ES-I3 (cell line): ENCODE results near the gene GSG1L2.

Experiments
- H3K36me3 ChIP-seq: 2 replicates; pipeline ENCODE4 v1.6.1; 2013; ENCODE audit warnings: mild to moderate bottlenecking, low read length, control low read depth, moderate library complexity; ENCODE audit not compliant: insufficient read depth
- H3K4me1 ChIP-seq: 2 replicates; pipeline ENCODE4 v1.6.1; 2013; ENCODE audit warnings: mild to moderate bottlenecking, control low read depth, low read length; ENCODE audit not compliant: insufficient read depth
- H3K9ac ChIP-seq: 2 replicates; pipeline ENCODE4 v1.6.1; 2013; ENCODE audit warnings: low read depth, mild to moderate bottlenecking, low read length, moderate library complexity
- H3K9me3 ChIP-seq: 2 replicates; pipeline ENCODE4 v1.6.1; 2013; ENCODE audit warnings: mild to moderate bottlenecking, low read length, moderate library complexity; ENCODE audit not compliant: control insufficient read depth, insufficient read depth

The GSG1L2 gene

DNA sequence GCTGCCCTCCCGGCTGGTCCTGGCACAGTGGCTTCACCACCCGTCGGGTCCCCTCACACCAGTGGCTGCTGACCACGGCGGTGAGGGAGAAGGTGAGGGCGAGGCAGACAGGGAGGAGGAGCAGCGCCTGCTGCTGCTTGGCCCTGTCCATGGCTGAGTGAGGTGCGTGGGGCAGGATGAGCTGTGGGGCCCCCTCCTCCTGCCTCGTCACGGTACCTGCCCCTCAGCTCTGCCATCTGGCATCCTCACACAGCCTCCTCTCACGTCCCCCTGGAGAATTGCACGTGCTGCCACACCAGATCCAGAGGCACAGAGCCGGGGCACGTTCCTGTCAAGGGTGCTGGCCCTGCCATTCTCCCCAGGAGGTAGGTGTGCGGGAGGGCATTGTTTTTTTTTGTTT lies at the start of gene GSG1L2:
TSS of gene GSG1L2 (minus strand) at position 159 of the 400 bp plus-strand sequence. CDS start at position 151, 8 bp downstream.
- H3K4me1 ChIP-seq: no peaks in the 10 kb centered on the region
- no peaks in the 10 kb centered on the region for H3K9me3 ChIP-seq
- H3K36me3 ChIP-seq: no peaks in the 10 kb centered on the region
- no peak within 1 kb of the TSS for H3K9ac ChIP-seq

DNA sequence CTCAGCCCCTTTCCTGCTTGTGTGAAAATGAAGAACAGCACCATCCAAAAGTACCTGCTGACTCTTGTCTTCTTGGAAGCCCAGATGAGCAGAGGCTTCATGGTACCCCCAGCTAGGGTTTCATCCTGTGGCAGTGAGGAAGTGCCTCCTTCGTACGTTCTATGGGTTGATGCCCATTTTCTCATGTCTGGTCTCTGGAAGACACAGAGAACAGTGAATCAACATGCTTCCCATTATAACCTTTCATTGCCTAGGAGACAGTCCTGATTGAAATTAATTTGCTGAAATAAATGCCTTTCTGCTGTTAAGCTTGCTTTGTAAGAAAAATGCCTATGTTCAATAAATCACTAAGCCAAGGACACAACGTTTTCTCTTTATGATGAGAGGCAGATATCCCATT lies 46.7 kb upstream of the GSG1L2 start:
- H3K36me3 ChIP-seq: no peaks in the 10 kb centered on the region
- H3K4me1 ChIP-seq: no peaks in the 10 kb centered on the region
- no peaks in the 10 kb centered on the region for H3K9me3 ChIP-seq
- H3K9ac ChIP-seq: no peak overlapping the region

DNA sequence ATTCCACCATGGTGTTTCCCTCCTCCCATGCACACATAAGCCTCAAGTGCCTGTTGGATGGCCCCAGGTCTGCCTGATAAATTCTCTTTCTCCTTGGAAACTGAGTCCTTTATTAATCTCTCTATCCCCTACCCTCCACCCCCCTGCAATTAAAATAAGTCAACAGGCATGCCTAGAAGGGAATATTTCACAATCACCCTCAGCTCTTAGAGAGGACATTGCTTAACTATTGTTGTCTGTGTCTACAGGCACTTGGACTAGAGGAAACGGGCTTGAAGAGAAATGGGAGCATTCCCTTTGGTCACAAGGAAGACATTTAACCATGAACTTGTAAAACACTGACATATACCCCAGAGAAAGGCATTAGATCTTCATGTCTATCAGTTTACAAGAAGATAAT lies 43.7 kb upstream of the GSG1L2 start:
- Histone ChIP-seq H3K36me3 (no peaks in the 10 kb centered on the region), H3K9ac (no peak overlapping the region), H3K4me1 (no peaks in the 10 kb centered on the region), H3K9me3 (no peaks in the 10 kb centered on the region; the same call in 1 of the 2 replicates)

DNA sequence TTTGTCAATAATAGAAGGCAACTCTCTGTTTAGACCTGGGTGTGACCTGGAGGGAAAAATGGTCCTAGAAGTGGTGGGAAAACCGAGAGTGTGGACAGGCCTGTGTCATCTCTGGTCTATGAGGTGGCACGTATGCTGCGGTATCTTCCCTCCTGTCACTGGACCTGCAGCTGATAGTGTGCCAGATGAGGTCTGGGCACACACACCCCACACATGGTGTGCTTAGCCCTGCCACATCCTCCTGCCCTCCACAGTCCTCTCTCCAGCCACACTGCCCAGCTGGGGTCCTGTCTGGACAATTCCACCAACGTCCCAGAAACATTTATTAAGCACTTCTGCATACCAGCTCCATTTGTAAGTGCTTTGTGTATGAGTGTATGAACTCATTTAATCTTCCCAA lies 41.1 kb upstream of the GSG1L2 start:
- Histone ChIP-seq H3K4me1 (no peaks in the 10 kb centered on the region), H3K36me3 (no peaks in the 10 kb centered on the region), H3K9me3 (no peaks in the 10 kb centered on the region; the same call in 1 of the 2 replicates), H3K9ac (no peak overlapping the region)

DNA sequence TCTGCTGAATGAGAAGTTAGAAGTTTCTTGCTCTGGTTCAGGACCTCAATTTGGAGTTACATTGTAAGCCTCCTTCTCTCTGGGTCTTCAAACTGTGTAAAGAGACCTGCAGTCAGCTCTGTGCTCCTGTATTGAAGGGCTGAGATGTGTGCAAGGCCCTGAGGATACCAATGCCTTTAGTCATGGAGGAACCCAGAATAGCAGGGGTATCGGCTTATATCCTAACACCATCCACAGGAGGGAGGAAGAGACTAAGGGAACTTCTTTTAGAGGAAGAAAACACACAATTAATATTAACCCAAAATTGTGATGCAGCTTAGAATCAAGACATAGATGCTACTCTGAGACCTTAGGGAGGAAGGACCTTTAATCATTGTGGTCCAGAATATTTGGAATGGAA lies 40.3 kb upstream of the GSG1L2 start:
- Histone ChIP-seq H3K36me3 (no peaks in the 10 kb centered on the region), H3K9me3 (no peaks in the 10 kb centered on the region; the same call in 1 of the 2 replicates), H3K9ac (no peak overlapping the region), H3K4me1 (no peaks in the 10 kb centered on the region)

DNA sequence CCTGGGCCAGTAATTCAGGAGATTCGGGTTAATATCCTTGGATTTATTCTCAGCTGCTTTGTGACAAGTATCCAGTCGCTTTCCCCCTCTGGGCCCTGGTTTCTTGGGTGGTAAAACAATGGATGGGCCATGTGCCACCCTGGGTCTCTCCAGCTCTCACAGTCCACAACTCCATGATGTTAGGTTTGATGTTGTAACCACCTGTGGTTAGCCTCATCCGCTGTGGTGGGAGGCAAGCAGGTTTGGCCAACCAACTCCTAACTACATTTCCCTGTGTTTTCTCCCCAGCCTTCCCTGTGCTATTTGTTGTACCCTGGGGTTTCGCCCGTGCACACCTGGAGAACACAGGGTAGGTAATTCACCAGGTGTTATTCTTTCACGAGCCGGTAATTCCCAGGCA lies 39.0 kb upstream of the GSG1L2 start:
- H3K36me3 ChIP-seq: no peaks in the 10 kb centered on the region
- H3K9me3 ChIP-seq: no peaks in the 10 kb centered on the region; the same call in 1 of the 2 replicates
- no peak overlapping the region for H3K9ac ChIP-seq
- H3K4me1 ChIP-seq: no peaks in the 10 kb centered on the region

DNA sequence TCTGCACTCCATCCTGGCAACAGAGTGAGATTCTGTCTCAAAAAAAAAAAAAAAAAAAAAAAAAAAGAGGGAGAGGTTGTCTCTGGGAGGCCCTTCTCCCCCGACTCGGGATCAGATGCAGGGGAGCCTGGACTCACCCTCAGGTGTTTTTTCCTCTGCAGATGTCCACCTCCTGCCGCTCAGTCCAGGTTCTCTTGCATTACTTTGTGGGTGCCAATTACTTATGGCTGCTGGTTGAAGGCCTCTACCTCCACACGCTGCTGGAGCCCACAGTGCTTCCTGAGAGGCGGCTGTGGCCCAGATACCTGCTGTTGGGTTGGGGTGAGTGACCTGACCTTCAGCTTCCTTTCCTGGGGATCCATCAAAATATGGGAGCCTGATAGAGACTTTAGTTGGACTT lies 37.9 kb upstream of the GSG1L2 start:
- Histone ChIP-seq H3K9ac (no peak overlapping the region), H3K36me3 (no peaks in the 10 kb centered on the region), H3K4me1 (no peaks in the 10 kb centered on the region), H3K9me3 (no peaks in the 10 kb centered on the region; the same call in 1 of the 2 replicates)

DNA sequence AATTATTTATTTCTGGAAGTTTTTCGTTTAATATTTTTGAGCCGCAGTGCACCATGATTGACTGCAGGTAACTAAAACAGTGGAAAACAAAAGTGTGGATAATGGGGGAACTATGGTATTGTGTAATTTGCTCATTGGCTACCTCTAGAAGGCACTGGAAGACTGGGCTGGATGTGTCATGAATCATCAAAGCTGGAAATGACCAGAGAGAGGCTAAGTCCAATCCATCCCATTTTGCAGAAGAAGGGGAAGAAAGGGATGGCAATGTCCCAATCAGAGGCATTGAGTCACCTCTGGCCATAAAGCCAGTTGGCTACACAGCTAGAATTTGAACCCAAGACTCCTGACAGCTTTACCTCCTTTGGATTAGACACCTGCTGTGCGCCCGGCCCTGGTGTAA lies 33.2 kb upstream of the GSG1L2 start:
- H3K9me3 ChIP-seq: no peaks in the 10 kb centered on the region
- no peaks in the 10 kb centered on the region for H3K36me3 ChIP-seq
- no peak overlapping the region for H3K9ac ChIP-seq
- H3K4me1 ChIP-seq: no peaks in the 10 kb centered on the region

DNA sequence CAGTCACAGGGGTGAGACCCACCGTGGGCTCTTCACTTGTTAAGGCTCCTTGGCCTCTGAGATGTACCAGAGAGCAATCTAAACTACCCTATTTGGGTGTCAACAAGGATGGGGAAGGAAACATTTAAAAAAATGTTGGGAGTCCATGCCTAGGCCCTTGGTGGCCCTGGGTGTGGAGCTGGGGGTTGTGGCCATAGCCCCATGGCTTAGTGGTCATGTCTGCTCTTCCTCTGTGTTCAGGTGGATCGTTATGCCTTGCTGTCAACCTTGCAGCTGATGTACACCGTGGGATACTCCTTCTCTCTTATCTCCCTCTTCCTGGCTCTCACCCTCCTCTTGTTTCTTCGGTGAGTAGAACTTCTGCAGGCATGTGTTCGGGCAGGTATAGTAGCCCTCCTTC lies 32.4 kb upstream of the GSG1L2 start:
- Histone ChIP-seq H3K4me1 (no peaks in the 10 kb centered on the region), H3K36me3 (no peaks in the 10 kb centered on the region), H3K9me3 (no peaks in the 10 kb centered on the region), H3K9ac (no peak overlapping the region)

DNA sequence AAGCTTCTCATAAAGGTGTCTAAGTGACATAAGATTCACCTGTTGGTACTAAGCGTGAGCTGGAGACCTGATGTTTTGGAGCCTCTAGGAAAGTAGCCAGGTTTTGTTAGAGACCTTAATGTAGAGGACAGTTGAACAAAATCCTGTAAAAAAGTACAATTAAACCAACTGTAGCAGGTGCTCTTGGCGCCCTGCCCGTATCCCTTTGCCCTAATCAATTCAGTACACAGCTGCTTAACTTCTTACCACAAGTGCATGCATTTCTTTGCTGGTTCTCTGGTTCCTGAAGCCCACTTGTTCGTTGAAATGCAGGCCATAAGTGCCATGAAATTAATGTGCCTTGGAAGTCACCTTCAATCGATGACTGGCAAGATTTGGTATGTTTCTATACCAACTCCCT lies 28.3 kb upstream of the GSG1L2 start:
- Histone ChIP-seq H3K9ac (no peak overlapping the region), H3K9me3 (no peaks in the 10 kb centered on the region), H3K4me1 (no peaks in the 10 kb centered on the region), H3K36me3 (no peaks in the 10 kb centered on the region)

DNA sequence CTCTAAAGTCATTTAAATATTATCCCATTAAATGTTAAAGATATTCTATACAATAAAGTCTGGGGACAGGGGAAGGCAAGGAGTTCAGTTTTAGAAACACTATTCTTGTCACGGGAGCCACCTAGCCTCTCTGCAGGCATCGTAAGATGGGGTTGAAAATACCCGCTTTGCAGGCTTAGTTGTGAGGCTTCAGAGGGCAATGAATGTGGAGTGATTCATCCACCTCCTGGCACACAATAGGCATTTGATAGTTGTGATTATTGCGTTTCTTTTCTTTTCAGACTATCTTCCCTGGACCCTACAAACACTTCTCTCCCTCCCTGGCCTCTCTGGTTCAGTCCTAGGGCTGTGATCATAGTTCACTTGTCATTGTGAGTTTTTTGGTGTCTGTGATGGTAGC lies 23.4 kb upstream of the GSG1L2 start:
- H3K4me1 ChIP-seq: no peaks in the 10 kb centered on the region
- no peak overlapping the region for H3K9ac ChIP-seq
- no peaks in the 10 kb centered on the region for H3K9me3 ChIP-seq
- no peaks in the 10 kb centered on the region for H3K36me3 ChIP-seq

DNA sequence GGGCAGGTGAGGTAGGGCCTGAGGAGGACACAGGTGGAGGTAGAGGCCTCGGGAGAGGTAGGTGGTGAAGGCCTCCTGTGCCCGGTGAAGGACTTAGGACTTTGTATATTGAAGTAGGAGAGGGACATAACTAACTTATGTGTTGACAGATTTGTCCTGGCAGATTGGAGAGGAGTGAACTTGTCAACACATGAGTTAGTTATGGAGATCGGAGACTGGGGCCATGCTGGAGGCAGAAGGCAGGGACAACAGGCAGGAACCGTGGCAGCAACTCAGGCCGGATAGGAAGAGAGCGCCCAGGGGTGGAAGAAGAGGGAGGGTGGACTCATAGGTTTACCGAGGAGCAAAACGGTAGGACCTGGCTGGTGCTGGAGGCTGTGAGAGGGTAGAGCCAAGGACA lies 22.3 kb upstream of the GSG1L2 start:
- no peaks in the 10 kb centered on the region for H3K9me3 ChIP-seq
- H3K9ac ChIP-seq: no peak overlapping the region
- H3K4me1 ChIP-seq: peaks cover under 1% of the 10 kb centered on the region; the same call in 1 of the 2 replicates
- H3K36me3 ChIP-seq: no peaks in the 10 kb centered on the region

DNA sequence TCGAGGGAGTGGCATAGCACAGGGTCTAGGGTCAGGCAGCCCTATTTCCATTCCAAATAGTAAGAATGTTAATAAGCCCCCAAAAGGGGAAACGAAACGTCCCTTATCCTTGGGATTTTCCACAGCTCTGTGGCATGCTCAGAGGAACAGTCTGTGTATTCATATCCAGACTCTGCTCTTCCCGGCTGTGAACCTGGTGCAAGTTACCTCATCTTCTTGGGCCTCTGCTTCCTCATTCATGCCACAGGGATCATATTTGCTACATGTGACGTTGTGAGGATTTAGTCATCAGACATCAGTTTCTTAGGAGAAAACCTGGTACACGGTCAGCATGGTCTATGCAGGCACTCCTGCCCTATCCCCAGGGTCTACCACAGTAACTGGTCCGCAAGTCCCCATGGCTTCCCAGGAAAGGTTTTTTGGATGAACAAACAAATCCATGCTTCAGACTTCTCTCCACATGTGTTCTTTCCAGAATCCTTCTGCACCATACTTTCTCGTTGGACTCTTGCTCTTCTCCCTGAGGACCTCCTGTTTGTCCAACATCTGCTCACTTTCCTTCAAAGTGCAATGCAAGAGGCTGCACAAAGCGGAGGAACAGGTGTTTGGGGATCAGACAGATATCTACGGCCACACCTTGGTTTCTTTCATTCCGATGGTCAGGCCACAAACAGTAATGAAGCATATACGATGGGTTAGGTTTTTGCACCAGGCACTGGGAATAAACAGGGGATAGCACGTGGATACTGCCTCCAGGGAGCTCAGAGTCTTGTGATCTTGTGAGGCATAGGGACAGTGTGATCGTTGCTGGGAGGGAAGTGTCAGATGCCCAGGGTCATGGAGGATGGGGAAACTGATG lies 21.5 kb upstream of the GSG1L2 start:
- Histone ChIP-seq H3K9ac (no peak overlapping the region), H3K9me3 (no peaks in the 10 kb centered on the region)

DNA sequence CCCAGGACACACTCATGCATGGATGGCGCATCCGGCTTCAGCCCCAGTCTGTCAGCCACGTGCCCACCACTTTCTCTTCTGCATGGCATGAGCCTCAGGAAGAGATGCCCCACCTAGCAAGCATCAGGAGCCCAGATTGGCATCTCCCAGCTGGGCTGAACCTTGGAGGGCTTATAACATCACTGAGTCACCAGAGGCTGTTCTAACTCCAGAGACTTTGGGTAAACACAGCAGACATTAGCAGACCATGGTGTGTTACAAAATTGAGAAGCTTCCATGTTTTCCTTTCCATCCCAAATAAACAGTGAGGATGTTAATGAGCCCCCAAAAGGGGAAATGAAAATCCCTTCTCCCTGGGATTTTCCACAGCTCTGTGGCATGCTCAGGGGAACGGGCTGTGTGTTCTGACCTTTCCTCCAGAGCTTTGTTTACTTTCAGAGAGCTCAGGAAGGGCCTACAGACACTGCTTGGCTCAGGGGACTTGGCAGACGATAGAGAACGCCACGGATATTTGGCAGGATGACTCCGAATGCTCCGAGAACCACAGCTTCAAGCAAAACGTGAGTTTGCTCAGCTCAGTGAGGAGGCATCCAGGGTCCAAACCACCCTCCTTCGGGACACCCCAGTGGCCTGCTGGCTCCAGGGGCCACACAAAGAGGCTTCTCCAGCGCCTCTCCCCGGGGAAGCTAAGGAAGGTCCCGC lies 20.3 kb upstream of the GSG1L2 start:
- Histone ChIP-seq H3K9me3 (no peaks in the 10 kb centered on the region), H3K9ac (no peak overlapping the region), H3K36me3 (no peaks in the 10 kb centered on the region), H3K4me1 (peaks cover 4% of the 10 kb centered on the region; the same call in 1 of the 2 replicates)

More for the DNA sequence above, 21.5 kb upstream of the GSG1L2 start:
- peaks cover 4% of the 10 kb centered on the region; the same call in 1 of the 2 replicates for H3K4me1 ChIP-seq
- H3K36me3 ChIP-seq: no peaks in the 10 kb centered on the region

DNA sequence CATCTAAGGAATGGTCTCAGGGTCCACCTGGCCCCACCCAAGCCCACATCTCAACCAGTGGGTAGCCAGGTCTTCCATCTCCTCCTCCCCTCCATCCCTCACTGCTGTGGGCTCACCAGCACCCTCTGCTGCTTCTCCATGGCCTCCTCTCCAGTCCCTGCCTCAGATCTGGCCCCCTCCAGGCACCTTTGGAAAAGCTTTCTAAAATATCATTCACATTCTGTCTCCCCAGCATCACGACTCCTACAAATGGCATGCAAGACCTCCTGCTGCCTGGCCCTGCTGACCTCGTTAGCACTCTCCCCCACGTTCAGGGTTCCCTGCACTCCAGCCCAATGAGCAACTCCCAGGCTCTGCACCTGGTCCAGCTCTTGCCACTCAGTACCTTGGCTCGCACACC lies 17.6 kb upstream of the GSG1L2 start:
- Histone ChIP-seq H3K9ac (no peak overlapping the region), H3K4me1 (peaks cover 4% of the 10 kb centered on the region; the same call in 1 of the 2 replicates), H3K9me3 (no peaks in the 10 kb centered on the region), H3K36me3 (no peaks in the 10 kb centered on the region)
